HEK293 (cell line): ENCODE measurements around the gene BRPF1.
A peak's percentile ranks its signal among the peaks of the same experiment; 100 is the strongest.

Experiments used
- CTCF ChIA-PET: fragments of 350-600 bp; formaldehyde crosslinking; extraction: SDS; loops from one replicate; lab custom pipeline; 2021; ENCODE audit warnings: antibody characterized with exemption; lab: Yijun Ruan, JAX
- POLR2A ChIA-PET: fragments of 300-600 bp; formaldehyde crosslinking; extraction: SDS; loops from one replicate; lab custom pipeline; 2020; ENCODE audit warnings: antibody characterized with exemption, inconsistent platforms; lab: Yijun Ruan, JAX
- H3K27ac ChIP-seq: fragments of 200-500 bp; sonication (Bioruptor generic); 2 replicates; pipeline ENCODE4 v1.5.1; 2014; ENCODE audit warnings: low read depth, low read length, control low read depth, inconsistent platforms; ENCODE audit errors: extremely low read depth
- H3K36me3 ChIP-seq, 2 experiments: fragments of 200-500 bp in 1 of 2; sonication (Bioruptor generic) in 1 of 2; 1 replicate in 1 of 2; 2 replicates in 1 of 2; pipeline ENCODE4 v1.5.1; 2014 to 2017; ENCODE audit warnings: inconsistent platforms in 2 of 2, low read length in 2 of 2; ENCODE audit not compliant: control insufficient read depth in 2 of 2, insufficient read depth in 1 of 2
- H3K4me1 ChIP-seq: fragments of 200-500 bp; sonication (Bioruptor generic); 2 replicates; pipeline ENCODE4 v1.5.1; 2014; ENCODE audit warnings: mild to moderate bottlenecking, low read length, inconsistent platforms; ENCODE audit not compliant: control insufficient read depth, insufficient read depth
- H3K4me3 ChIP-seq: 2 replicates; pipeline ENCODE4 v1.5.1; 2011; ENCODE audit warnings: low read depth, mild to moderate bottlenecking, control low read depth, low read length, moderate library complexity
- H3K9me3 ChIP-seq: fragments of 200-500 bp; sonication (Bioruptor generic); 2 replicates; pipeline ENCODE4 v1.5.1; 2014; ENCODE audit warnings: low read depth, low read length, inconsistent platforms; ENCODE audit not compliant: control insufficient read depth, insufficient read depth
- HOXD13 ChIP-seq: sonication (generic); formaldehyde crosslinking; IDR thresholded peaks from 2 replicates; pipeline ENCODE4 v1.8.0; 2022; ENCODE audit warnings: missing genetic modification reagents, borderline replicate concordance
- KLF9 ChIP-seq: fragments of 450-650 bp; formaldehyde crosslinking; IDR thresholded peaks from 2 replicates; pipeline ENCODE4 v1.5.1; 2016; ENCODE audit warnings: missing biosample characterization, missing genetic modification characterization, low read depth
- PRDM10 ChIP-seq: fragments of 450-650 bp; formaldehyde crosslinking; IDR thresholded peaks from 2 replicates; pipeline ENCODE4 v1.5.1; 2016; ENCODE audit warnings: missing biosample characterization, missing genetic modification characterization
- SALL2 ChIP-seq: fragments of 450-650 bp; formaldehyde crosslinking; IDR thresholded peaks from 2 replicates; pipeline ENCODE4 v1.5.0; 2017; ENCODE audit warnings: missing biosample characterization, mild to moderate bottlenecking, missing genetic modification characterization, borderline replicate concordance
- ZBTB17 ChIP-seq: fragments of 450-650 bp; formaldehyde crosslinking; IDR thresholded peaks from 2 replicates; pipeline ENCODE4 v1.5.1; 2016; ENCODE audit warnings: missing biosample characterization, missing genetic modification characterization
- ZBTB6 ChIP-seq: fragments of 450-650 bp; formaldehyde crosslinking; IDR thresholded peaks from 2 replicates; pipeline ENCODE4 v1.5.1; 2017; ENCODE audit warnings: missing biosample characterization, missing genetic modification characterization
- ZFP3 ChIP-seq: fragments of 450-650 bp; formaldehyde crosslinking; IDR thresholded peaks from 2 replicates; pipeline ENCODE4 v1.5.1; 2016; ENCODE audit warnings: low read depth, missing biosample characterization, missing genetic modification characterization
- ZNF157 ChIP-seq: fragments of 450-650 bp; formaldehyde crosslinking; IDR thresholded peaks from 2 replicates; pipeline ENCODE4 v1.5.1; 2016; ENCODE audit warnings: missing biosample characterization, missing genetic modification characterization
- ZNF302 ChIP-seq: fragments of 450-650 bp; formaldehyde crosslinking; IDR thresholded peaks from 2 replicates; pipeline ENCODE4 v1.5.1; 2016; ENCODE audit warnings: missing biosample characterization, missing genetic modification characterization, low read depth
- ZNF311 ChIP-seq: fragments of 450-650 bp; formaldehyde crosslinking; IDR thresholded peaks from 2 replicates; pipeline ENCODE4 v1.5.1; 2017; ENCODE audit warnings: missing biosample characterization, missing genetic modification characterization, borderline replicate concordance
- ZNF366 ChIP-seq: fragments of 450-650 bp; formaldehyde crosslinking; conservative IDR thresholded peaks from 2 replicates; pipeline ENCODE4 v1.5.1; 2016; ENCODE audit warnings: missing biosample characterization, missing genetic modification characterization
- ZNF423 ChIP-seq: fragments of 450-650 bp; formaldehyde crosslinking; IDR thresholded peaks from 2 replicates; pipeline ENCODE4 v1.5.1; 2016; ENCODE audit warnings: missing biosample characterization, missing genetic modification characterization
- ZNF473 ChIP-seq: fragments of 450-650 bp; formaldehyde crosslinking; IDR thresholded peaks from 2 replicates; pipeline ENCODE4 v1.5.1; 2017; ENCODE audit warnings: missing biosample characterization, missing genetic modification characterization
- ZNF560 ChIP-seq: fragments of 450-650 bp; formaldehyde crosslinking; IDR thresholded peaks from 2 replicates; pipeline ENCODE4 v1.5.1; 2017; ENCODE audit warnings: missing biosample characterization, missing genetic modification characterization, borderline replicate concordance
- ZNF580 ChIP-seq: fragments of 450-650 bp; formaldehyde crosslinking; IDR thresholded peaks from 2 replicates; pipeline ENCODE4 v1.5.1; 2016; ENCODE audit warnings: missing biosample characterization, missing genetic modification characterization
- ZNF677 ChIP-seq: fragments of 450-650 bp; IDR thresholded peaks from 2 replicates; pipeline ENCODE4 v1.5.0; 2018; ENCODE audit warnings: missing biosample characterization, mild to moderate bottlenecking, missing genetic modification characterization, moderate library complexity
- ZNF776 ChIP-seq: fragments of 450-650 bp; formaldehyde crosslinking; IDR thresholded peaks from 2 replicates; pipeline ENCODE4 v1.5.0; 2017; ENCODE audit warnings: missing biosample characterization, missing genetic modification characterization, borderline replicate concordance
- ZNF830 ChIP-seq: fragments of 450-650 bp; IDR thresholded peaks from 2 replicates; pipeline ENCODE4 v1.5.0; 2018; ENCODE audit warnings: missing biosample characterization, missing genetic modification characterization, low read depth, mild to moderate bottlenecking, moderate library complexity
- TF ChIP-seq, protein P1 (sequence below): fragments of 450-650 bp; formaldehyde crosslinking; IDR thresholded peaks from 2 replicates; pipeline ENCODE4 v1.5.1; 2016; ENCODE audit warnings: missing biosample characterization, missing genetic modification characterization

Gene BRPF1

DNA sequence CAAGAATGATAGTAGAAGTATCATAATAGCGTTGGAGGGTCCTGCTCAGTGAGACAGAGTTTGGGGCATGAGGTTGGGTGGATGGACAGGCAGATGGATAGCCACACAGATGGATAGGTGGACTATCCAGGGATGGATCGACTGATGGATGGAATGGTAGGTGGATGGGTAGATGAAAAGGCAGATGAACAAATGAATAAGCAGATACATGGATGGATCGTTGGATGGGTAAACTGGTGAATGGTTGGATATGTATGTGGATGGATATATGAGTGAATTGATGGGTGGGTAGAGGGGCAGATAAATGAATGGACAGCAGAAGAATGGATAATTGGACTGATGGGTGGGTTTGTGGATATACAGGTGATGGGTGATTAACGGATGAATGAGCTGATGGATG is 18.4 kb upstream of the BRPF1 start:
- no peaks in the 10 kb centered on the region for H3K4me1 ChIP-seq
- no peaks in the 10 kb centered on the region for H3K36me3 ChIP-seq
- H3K27ac ChIP-seq: no peak overlapping the region
- CTCF ChIA-PET: interaction anchor here (0.7 kb wide), 2 partner anchors 501 to 513 kb away, joined by 3 read pairs; no protein-coding TSS in a partner anchor
- POLR2A ChIA-PET: no interaction called here
- H3K4me3 ChIP-seq: no peak overlapping the region
- H3K9me3 ChIP-seq: no peaks in the 10 kb centered on the region
- TF ChIP-seq ZNF776 (tag by site-specific recombination) (no peak), ZNF366 (tag by site-specific recombination) (0 out of 2 replicates have a peak, but pooled peaks have one; percentile 29), SALL2 (tag by site-specific recombination) (peak; percentile 41; the same call in 1 of the 2 replicates), ZNF311 (tag by site-specific recombination) (0 out of 2 replicates have a peak, but pooled peaks have one; percentile 60), KLF9 (tag by site-specific recombination) (no peak), ZNF580 (tag by site-specific recombination) (no peak), ZBTB17 (tag by site-specific recombination) (peak; percentile 56; the same call in 1 of the 2 replicates), ZNF423 (tag by site-specific recombination) (no peak), ZNF830 (tag by site-specific recombination) (no peak), PRDM10 (tag by site-specific recombination) (no peak), ZNF677 (no peak), ZNF473 (tag by site-specific recombination) (no peak), HOXD13 (CRISPR knock-in tag) (no peak), ZBTB6 (tag by site-specific recombination) (no peak), ZNF560 (no peak), ZNF302 (tag by site-specific recombination) (no peak)
- TF ChIP-seq, protein P1, sequence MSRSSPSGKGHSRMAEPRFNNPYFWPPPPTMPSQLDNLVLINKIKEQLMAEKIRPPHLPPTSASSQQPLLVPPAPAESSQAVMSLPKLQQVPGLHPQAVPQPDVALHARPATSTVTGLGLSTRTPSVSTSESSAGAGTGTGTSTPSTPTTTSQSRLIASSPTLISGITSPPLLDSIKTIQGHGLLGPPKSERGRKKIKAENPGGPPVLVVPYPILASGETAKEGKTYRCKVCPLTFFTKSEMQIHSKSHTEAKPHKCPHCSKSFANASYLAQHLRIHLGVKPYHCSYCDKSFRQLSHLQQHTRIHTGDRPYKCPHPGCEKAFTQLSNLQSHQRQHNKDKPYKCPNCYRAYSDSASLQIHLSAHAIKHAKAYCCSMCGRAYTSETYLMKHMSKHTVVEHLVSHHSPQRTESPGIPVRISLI: no peak
- TF ChIP-seq, all 188 proteins: peak for 4

DNA sequence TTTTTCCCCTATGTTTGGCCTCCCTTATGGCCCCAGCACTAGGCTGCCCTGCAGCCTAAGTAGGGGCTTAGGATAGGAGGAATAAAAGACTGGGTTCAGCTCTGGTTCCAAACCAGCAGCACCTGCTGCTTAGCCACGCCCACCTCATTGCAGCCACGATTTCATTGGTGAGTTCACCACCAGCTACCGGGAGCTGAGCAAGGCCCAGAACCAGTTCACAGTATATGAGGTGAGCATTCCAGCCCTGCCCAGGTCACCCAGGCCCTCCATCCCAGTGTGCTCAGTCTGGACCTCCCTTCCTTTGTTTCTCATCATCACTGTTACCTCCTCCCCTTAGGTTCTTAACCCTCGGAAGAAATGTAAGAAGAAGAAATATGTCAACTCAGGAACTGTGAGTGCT is 16.4 kb upstream of the BRPF1 start:
- Histone ChIP-seq H3K36me3 (no peaks in the 10 kb centered on the region), H3K4me1 (no peaks in the 10 kb centered on the region), H3K27ac (no peak overlapping the region), H3K4me3 (no peak overlapping the region), H3K9me3 (no peaks in the 10 kb centered on the region)
- ChIA-PET POLR2A (interaction anchor here (1.3 kb wide), 1 partner anchor 17 kb away, joined by 4 read pairs; no protein-coding TSS in a partner anchor), CTCF (interaction anchor here (0.8 to 1.9 kb wide), 11 partner anchors 9 to 510 kb away, joined by 3 to 15 read pairs (median 4); no protein-coding TSS in a partner anchor)
- TF ChIP-seq ZNF157 (tag by site-specific recombination): no peak
- TF ChIP-seq ZFP3: no peak
- TF ChIP-seq KLF9 (tag by site-specific recombination): 0 out of 2 replicates have a peak, but pooled peaks have one; percentile 12
